GM18858 (cell line): ENCODE results near the gene CCDC50.

ENCODE experiments used
- ATAC-seq: cut with Tn5 transposase; IDR thresholded peaks from one replicate; pipeline ENCODE4 v1.9.1; 2021; ENCODE audit not compliant: unreplicated experiment

The CCDC50 gene

GRCh38 chr3:191415566-191415965 lies 86.4 kb downstream of the CCDC50 start:
- ATAC-seq: no peak

- no peak for ATAC-seq
These were observed 88.2 kb downstream of the CCDC50 start for GRCh38 chr3:191417457-191417729.

- ATAC-seq: no peak
These were observed 91.6 kb downstream of the CCDC50 start for GRCh38 chr3:191420771-191421170.

- no peak for ATAC-seq
These were observed 95.7 kb downstream of the CCDC50 start for GRCh38 chr3:191424881-191425280.

GRCh38 chr3:191425322-191425734 lies 96.1 kb downstream of the CCDC50 start:
- ATAC-seq: no peak

- no peak for ATAC-seq
These were observed 97.1 kb downstream of the CCDC50 start for GRCh38 chr3:191426311-191426710.

GRCh38 chr3:191428177-191428576 lies 99.0 kb downstream of the CCDC50 start:
- ATAC-seq: no peak

GRCh38 chr3:191430103-191430502 lies 100.9 kb downstream of the CCDC50 start:
- ATAC-seq: no peak

GRCh38 chr3:191431160-191431822 lies 102.1 kb downstream of the CCDC50 start:
- ATAC-seq: no peak

- no peak for ATAC-seq
These were observed 103.0 kb downstream of the CCDC50 start for GRCh38 chr3:191432162-191432561.

GRCh38 chr3:191434024-191434423 lies 104.8 kb downstream of the CCDC50 start:
- ATAC-seq: no peak

GRCh38 chr3:191435981-191436380 lies 106.8 kb downstream of the CCDC50 start:
- no peak for ATAC-seq

- no peak for ATAC-seq
These were observed 109.1 kb downstream of the CCDC50 start for GRCh38 chr3:191438150-191438814.

GRCh38 chr3:191440532-191440931 lies 111.3 kb downstream of the CCDC50 start:
- ATAC-seq: no peak

GRCh38 chr3:191441687-191442086 lies 112.5 kb downstream of the CCDC50 start:
- ATAC-seq: no peak

GRCh38 chr3:191444569-191444968 lies 115.4 kb downstream of the CCDC50 start:
- ATAC-seq: no peak
